ENCODE measurements around the gene HAAO. TPM values are rescaled to one million over a fixed set of nuclear protein-coding genes. Genes with fewer than 3 reads are reported as not detected.

HAAO gene
- total RNA-seq, 1 donor from 2014 or later, result 8.5 TPM

GRCh38 chr2:42791606-42792005 is 777 bp downstream of the HAAO start:
- no peak for TF ChIP-seq CTCF (IDR thresholded peaks at IDR 0.05)
- H3K36me3 Mint-ChIP-seq (ENCODE audit: low read depth), result no peaks in the 10 kb centered on the region
- peak overlapping the region; percentile 89 for H3K27ac Mint-ChIP-seq (ENCODE audit: unreplicated experiment)
- peak overlapping the region; percentile 70 for H3K4me3 Mint-ChIP-seq (ENCODE audit: unreplicated experiment)
- no peaks in the 10 kb centered on the region for H3K27me3 Mint-ChIP-seq (ENCODE audit: low read depth)
- no peaks in the 10 kb centered on the region for H3K9me3 Mint-ChIP-seq (ENCODE audit: low read depth)
- H3K4me1 Mint-ChIP-seq (ENCODE audit: low read depth), result peaks cover 51% of the 10 kb centered on the region
- no peak for DNase-seq (ENCODE audit: low spot score)

- no peaks in the 10 kb centered on the region for H3K9me3 Mint-ChIP-seq (ENCODE audit: low read depth)
- TF ChIP-seq CTCF (IDR thresholded peaks at IDR 0.05), result no peak
- no peak for DNase-seq (ENCODE audit: low spot score)
- H3K4me3 Mint-ChIP-seq (ENCODE audit: unreplicated experiment), result no peak overlapping the region
- no peak overlapping the region for H3K27ac Mint-ChIP-seq (ENCODE audit: unreplicated experiment)
- peaks cover 35% of the 10 kb centered on the region for H3K4me1 Mint-ChIP-seq (ENCODE audit: low read depth)
- H3K27me3 Mint-ChIP-seq (ENCODE audit: low read depth), result no peaks in the 10 kb centered on the region
- no peaks in the 10 kb centered on the region for H3K36me3 Mint-ChIP-seq (ENCODE audit: low read depth)
Measured at GRCh38 chr2:42789751-42790150, 2.6 kb downstream of the HAAO start.

GRCh38 chr2:42788882-42789281 is 3.5 kb downstream of the HAAO start:
- no peak for TF ChIP-seq CTCF (IDR thresholded peaks at IDR 0.05)
- Mint-ChIP-seq H3K27me3 (ENCODE audit: low read depth) (no peaks in the 10 kb centered on the region), H3K36me3 (ENCODE audit: low read depth) (peaks cover 1% of the 10 kb centered on the region), H3K9me3 (ENCODE audit: low read depth) (no peaks in the 10 kb centered on the region), H3K27ac (ENCODE audit: unreplicated experiment) (no peak overlapping the region), H3K4me1 (ENCODE audit: low read depth) (peaks cover 26% of the 10 kb centered on the region), H3K4me3 (ENCODE audit: unreplicated experiment) (no peak overlapping the region)
- no peak for DNase-seq (ENCODE audit: low spot score)

- Mint-ChIP-seq H3K27me3 (ENCODE audit: low read depth) (no peaks in the 10 kb centered on the region), H3K4me3 (ENCODE audit: unreplicated experiment) (no peak overlapping the region), H3K36me3 (ENCODE audit: low read depth) (peaks cover 1% of the 10 kb centered on the region), H3K27ac (ENCODE audit: unreplicated experiment) (no peak overlapping the region), H3K9me3 (ENCODE audit: low read depth) (no peaks in the 10 kb centered on the region), H3K4me1 (ENCODE audit: low read depth) (peaks cover 21% of the 10 kb centered on the region)
- TF ChIP-seq CTCF (IDR thresholded peaks at IDR 0.05), result no peak
- no peak for DNase-seq (ENCODE audit: low spot score)
Measured at GRCh38 chr2:42788478-42788793, 3.9 kb downstream of the HAAO start.

GRCh38 chr2:42787788-42788477 is 4.5 kb downstream of the HAAO start:
- H3K27ac Mint-ChIP-seq (ENCODE audit: unreplicated experiment), result no peak overlapping the region
- peaks cover 3% of the 10 kb centered on the region for H3K36me3 Mint-ChIP-seq (ENCODE audit: low read depth)
- H3K4me3 Mint-ChIP-seq (ENCODE audit: unreplicated experiment), result no peak overlapping the region
- H3K9me3 Mint-ChIP-seq (ENCODE audit: low read depth), result no peaks in the 10 kb centered on the region
- H3K4me1 Mint-ChIP-seq (ENCODE audit: low read depth), result peaks cover 17% of the 10 kb centered on the region
- no peaks in the 10 kb centered on the region for H3K27me3 Mint-ChIP-seq (ENCODE audit: low read depth)
- no peak for DNase-seq (ENCODE audit: low spot score)
- TF ChIP-seq CTCF (IDR thresholded peaks at IDR 0.05), result no peak
